Measurements from ENCODE around the gene DNM3.

GRCh38 chr1:172143384-172144055 is 302.2 kb downstream of the DNM3 start:
- TF ChIP-seq CTCF (IDR thresholded peaks at IDR 0.05) (no peak), EP300 (IDR thresholded peaks at IDR 0.05) (no peak), POLR2A (IDR thresholded peaks at IDR 0.05) (no peak)
